ENCODE data around the gene ZCCHC10.

The ZCCHC10 gene

GRCh38 chr5:133025804-133026663, at the start of gene ZCCHC10:
ZCCHC10 (minus strand) TSS chr5:133026549; CDS start chr5:133026537, 12 bp downstream.
- Mint-ChIP-seq H3K27ac (peak within 1 kb of the TSS; percentile 91), H3K4me1 (ENCODE audit: low read depth) (peaks cover 33% of the 10 kb centered on the region), H3K36me3 (ENCODE audit: low read depth) (peaks cover 25% of the 10 kb centered on the region), H3K4me3 (peak within 1 kb of the TSS; percentile 93), H3K9me3 (no peaks in the 10 kb centered on the region), H3K27me3 (no peaks in the 10 kb centered on the region)

GRCh38 chr5:133075572-133076536, 49.5 kb upstream of the ZCCHC10 start:
- Mint-ChIP-seq H3K36me3 (ENCODE audit: low read depth) (peaks cover 81% of the 10 kb centered on the region), H3K9me3 (no peaks in the 10 kb centered on the region), H3K27ac (no peak overlapping the region), H3K27me3 (no peaks in the 10 kb centered on the region), H3K4me3 (no peak overlapping the region), H3K4me1 (ENCODE audit: low read depth) (peaks cover 41% of the 10 kb centered on the region)

- Mint-ChIP-seq H3K4me1 (ENCODE audit: low read depth) (peaks cover 20% of the 10 kb centered on the region), H3K4me3 (no peak overlapping the region), H3K36me3 (ENCODE audit: low read depth) (peaks cover 91% of the 10 kb centered on the region), H3K27me3 (no peaks in the 10 kb centered on the region), H3K27ac (no peak overlapping the region), H3K9me3 (no peaks in the 10 kb centered on the region)
Measured at GRCh38 chr5:133072021-133072420, 45.7 kb upstream of the ZCCHC10 start.

GRCh38 chr5:133066045-133066444, 39.7 kb upstream of the ZCCHC10 start:
- Mint-ChIP-seq H3K27ac (no peak overlapping the region), H3K4me1 (ENCODE audit: low read depth) (peaks cover 34% of the 10 kb centered on the region), H3K4me3 (no peak overlapping the region), H3K36me3 (ENCODE audit: low read depth) (peaks cover 68% of the 10 kb centered on the region), H3K27me3 (no peaks in the 10 kb centered on the region), H3K9me3 (no peaks in the 10 kb centered on the region)

- peaks cover 33% of the 10 kb centered on the region for H3K4me1 Mint-ChIP-seq (ENCODE audit: low read depth)
- H3K4me3 Mint-ChIP-seq: no peak overlapping the region
- no peaks in the 10 kb centered on the region for H3K27me3 Mint-ChIP-seq
- peaks cover 63% of the 10 kb centered on the region for H3K36me3 Mint-ChIP-seq (ENCODE audit: low read depth)
- no peak overlapping the region for H3K27ac Mint-ChIP-seq
- H3K9me3 Mint-ChIP-seq: no peaks in the 10 kb centered on the region
Measured at GRCh38 chr5:133065471-133065870, 39.1 kb upstream of the ZCCHC10 start.

GRCh38 chr5:133063965-133064364, 37.6 kb upstream of the ZCCHC10 start:
- Mint-ChIP-seq H3K9me3 (no peaks in the 10 kb centered on the region), H3K27me3 (no peaks in the 10 kb centered on the region), H3K4me1 (ENCODE audit: low read depth) (peaks cover 36% of the 10 kb centered on the region), H3K4me3 (no peak overlapping the region), H3K27ac (no peak overlapping the region), H3K36me3 (ENCODE audit: low read depth) (peaks cover 58% of the 10 kb centered on the region)

GRCh38 chr5:133062276-133062675, 35.9 kb upstream of the ZCCHC10 start:
- no peaks in the 10 kb centered on the region for H3K9me3 Mint-ChIP-seq
- H3K4me3 Mint-ChIP-seq: no peak overlapping the region
- peaks cover 46% of the 10 kb centered on the region for H3K36me3 Mint-ChIP-seq (ENCODE audit: low read depth)
- H3K27ac Mint-ChIP-seq: peak overlapping the region; percentile 19
- no peaks in the 10 kb centered on the region for H3K27me3 Mint-ChIP-seq
- H3K4me1 Mint-ChIP-seq (ENCODE audit: low read depth): peaks cover 47% of the 10 kb centered on the region

- H3K4me3 Mint-ChIP-seq: no peak overlapping the region
- H3K27me3 Mint-ChIP-seq: no peaks in the 10 kb centered on the region
- H3K9me3 Mint-ChIP-seq: no peaks in the 10 kb centered on the region
- H3K4me1 Mint-ChIP-seq (ENCODE audit: low read depth): peaks cover 68% of the 10 kb centered on the region
- peaks cover 40% of the 10 kb centered on the region for H3K36me3 Mint-ChIP-seq (ENCODE audit: low read depth)
- H3K27ac Mint-ChIP-seq: peak overlapping the region; percentile 15
Measured at GRCh38 chr5:133059621-133060020, 33.3 kb upstream of the ZCCHC10 start.

GRCh38 chr5:133056891-133057290, 30.5 kb upstream of the ZCCHC10 start:
- H3K27me3 Mint-ChIP-seq: no peaks in the 10 kb centered on the region
- H3K4me1 Mint-ChIP-seq (ENCODE audit: low read depth): peaks cover 72% of the 10 kb centered on the region
- peaks cover 43% of the 10 kb centered on the region for H3K36me3 Mint-ChIP-seq (ENCODE audit: low read depth)
- H3K4me3 Mint-ChIP-seq: no peak overlapping the region
- no peaks in the 10 kb centered on the region for H3K9me3 Mint-ChIP-seq
- H3K27ac Mint-ChIP-seq: no peak overlapping the region

- peaks cover 43% of the 10 kb centered on the region for H3K36me3 Mint-ChIP-seq (ENCODE audit: low read depth)
- no peaks in the 10 kb centered on the region for H3K9me3 Mint-ChIP-seq
- peaks cover 75% of the 10 kb centered on the region for H3K4me1 Mint-ChIP-seq (ENCODE audit: low read depth)
- peak overlapping the region; percentile 40 for H3K27ac Mint-ChIP-seq
- H3K27me3 Mint-ChIP-seq: no peaks in the 10 kb centered on the region
- peak overlapping the region; percentile 58 for H3K4me3 Mint-ChIP-seq
Measured at GRCh38 chr5:133054697-133055471, 28.5 kb upstream of the ZCCHC10 start.

GRCh38 chr5:133053448-133053847, 27.1 kb upstream of the ZCCHC10 start:
- H3K4me3 Mint-ChIP-seq: peak overlapping the region; percentile 95
- peak overlapping the region; percentile 63 for H3K27ac Mint-ChIP-seq
- H3K9me3 Mint-ChIP-seq: no peaks in the 10 kb centered on the region
- no peaks in the 10 kb centered on the region for H3K27me3 Mint-ChIP-seq
- H3K36me3 Mint-ChIP-seq (ENCODE audit: low read depth): peaks cover 39% of the 10 kb centered on the region
- peaks cover 77% of the 10 kb centered on the region for H3K4me1 Mint-ChIP-seq (ENCODE audit: low read depth)

- H3K36me3 Mint-ChIP-seq (ENCODE audit: low read depth): peaks cover 34% of the 10 kb centered on the region
- no peaks in the 10 kb centered on the region for H3K27me3 Mint-ChIP-seq
- H3K4me3 Mint-ChIP-seq: peak overlapping the region; percentile 95
- peaks cover 69% of the 10 kb centered on the region for H3K4me1 Mint-ChIP-seq (ENCODE audit: low read depth)
- H3K27ac Mint-ChIP-seq: peak overlapping the region; percentile 99
- H3K9me3 Mint-ChIP-seq: no peaks in the 10 kb centered on the region
Measured at GRCh38 chr5:133052317-133053175, 26.2 kb upstream of the ZCCHC10 start.

- Mint-ChIP-seq H3K4me3 (peak within 1 kb of the TSS; percentile 95), H3K4me1 (ENCODE audit: low read depth) (peaks cover 61% of the 10 kb centered on the region), H3K9me3 (no peaks in the 10 kb centered on the region), H3K27ac (peak within 1 kb of the TSS; percentile 99), H3K36me3 (ENCODE audit: low read depth) (peaks cover 33% of the 10 kb centered on the region), H3K27me3 (no peaks in the 10 kb centered on the region)
Measured at GRCh38 chr5:133051542-133052316, 25.4 kb upstream of the ZCCHC10 start, which contains the start of gene HSPA4. HSPA4 (plus strand) TSS chr5:133052013; CDS start chr5:133052251, 238 bp downstream.
